Esophagus (tissue), 2 donors: ENCODE measurements around the gene PLEKHA6. TPM values are rescaled to one million over a fixed set of nuclear protein-coding genes. Genes with fewer than 3 reads are reported as not detected.

ENCODE experiments used
- H3K27ac ChIP-seq, 2 donors: one replicate each; pipeline ENCODE4 v1.5.1; 2013; ENCODE audit warnings: low read depth in 2 of 2, mild to moderate bottlenecking in 2 of 2, inconsistent platforms in 1 of 2, low read length in 1 of 2, moderate library complexity in 1 of 2
- H3K27me3 ChIP-seq, 2 donors: one replicate each; pipeline ENCODE4 v1.6.1; 2013; ENCODE audit warnings: low read length in 2 of 2, control low read depth in 1 of 2, mild to moderate bottlenecking in 1 of 2; ENCODE audit not compliant: insufficient read depth in 2 of 2, control insufficient read depth in 1 of 2
- H3K36me3 ChIP-seq, 2 donors: one replicate each; pipeline ENCODE4 v1.6.1; 2013; ENCODE audit warnings: low read length in 1 of 2; ENCODE audit not compliant: control insufficient read depth in 2 of 2, insufficient read depth in 2 of 2
- H3K4me1 ChIP-seq, 2 donors: one replicate each; pipeline ENCODE4 v1.6.1; 2013; ENCODE audit warnings: low read length in 1 of 2; ENCODE audit not compliant: control insufficient read depth in 2 of 2, insufficient read depth in 2 of 2
- H3K4me3 ChIP-seq, 2 donors: one replicate each; pipeline ENCODE4 v1.5.1; 2013; ENCODE audit warnings: low read length in 2 of 2, mild to moderate bottlenecking in 2 of 2, low read depth in 1 of 2, moderate library complexity in 1 of 2
- H3K9me3 ChIP-seq, 2 donors: one replicate each; pipeline ENCODE4 v1.6.1; 2013; ENCODE audit warnings: mild to moderate bottlenecking in 2 of 2, low read depth in 1 of 2, low read length in 1 of 2, moderate library complexity in 1 of 2; ENCODE audit not compliant: control insufficient read depth in 2 of 2, insufficient read depth in 1 of 2
- WGBS, 2 donors: extraction: QIAGEN DNeasy Blood & Tissue Kit; methylation state at CpG; one replicate each; pipeline ENCODE4 v1.1.7; 2013; 5-methylcytosine and 5-hydroxymethylcytosine counted together
- polyA plus RNA-seq, 2 donors: library from polyadenylated mRNA; stranded (reverse); fragments of 200-250 nt; gene quantifications; one replicate each; pipeline ENCODE4 v1.2.3, GENCODE V29; 2013
- donor health status: healthy with polysubstance abuse.
- donor health status: Bipolar disorder and iron deficiency.

Gene PLEKHA6
- polyA plus RNA-seq, 2 donors = 11.0 to 36.3 TPM

GRCh38 chr1:204349602-204350001 is 10.1 kb downstream of the PLEKHA6 start:
- H3K36me3 ChIP-seq = no peaks in the 10 kb centered on the region
- H3K4me1 ChIP-seq = peaks cover 0 to 3% of the 10 kb centered on the region in 2 donors
- no peak overlapping the region for H3K4me3 ChIP-seq
- no peak overlapping the region for H3K27ac ChIP-seq
- no peaks in the 10 kb centered on the region for H3K9me3 ChIP-seq
- WGBS, 2 donors = 70 to 83% methylated on average over 7 of the region's 7 CpGs
- no peaks in the 10 kb centered on the region for H3K27me3 ChIP-seq

GRCh38 chr1:204348722-204349121 is 11.0 kb downstream of the PLEKHA6 start:
- Histone ChIP-seq H3K27ac (no peak overlapping the region), H3K36me3 (no peaks in the 10 kb centered on the region), H3K27me3 (no peaks in the 10 kb centered on the region), H3K4me1 (peaks cover 0 to 3% of the 10 kb centered on the region in 2 donors), H3K4me3 (no peak overlapping the region), H3K9me3 (no peaks in the 10 kb centered on the region)
- 33 to 36% methylated on average over 6 of the region's 6 CpGs for WGBS, 2 donors

GRCh38 chr1:204348242-204348641 is 11.5 kb downstream of the PLEKHA6 start:
- H3K27ac ChIP-seq = no peak overlapping the region

GRCh38 chr1:204345941-204346645 is 13.6 kb downstream of the PLEKHA6 start:
- Histone ChIP-seq H3K4me1 (peaks cover 0 to under 1% of the 10 kb centered on the region in 2 donors), H3K27ac (no peak overlapping the region), H3K36me3 (no peaks in the 10 kb centered on the region), H3K4me3 (no peak overlapping the region), H3K9me3 (no peaks in the 10 kb centered on the region), H3K27me3 (no peaks in the 10 kb centered on the region)
- WGBS, 2 donors = 76 to 87% methylated on average over 6 of the region's 6 CpGs

More at GRCh38 chr1:204348242-204348641, 11.5 kb downstream of the PLEKHA6 start:
- Histone ChIP-seq H3K36me3 (no peaks in the 10 kb centered on the region), H3K9me3 (no peaks in the 10 kb centered on the region), H3K4me1 (peaks cover 0 to 3% of the 10 kb centered on the region in 2 donors), H3K27me3 (no peaks in the 10 kb centered on the region), H3K4me3 (no peak overlapping the region)
- WGBS, 2 donors = 54 to 83% methylated on average over 6 of the region's 6 CpGs

- Histone ChIP-seq H3K27ac (no peak overlapping the region), H3K36me3 (no peaks in the 10 kb centered on the region), H3K27me3 (no peaks in the 10 kb centered on the region), H3K4me3 (no peak overlapping the region), H3K9me3 (no peaks in the 10 kb centered on the region), H3K4me1 (no peaks in the 10 kb centered on the region)
- WGBS, 2 donors = 66 to 82% methylated on average over 5 of the region's 5 CpGs
Observed at GRCh38 chr1:204345438-204345841, 14.3 kb downstream of the PLEKHA6 start.

GRCh38 chr1:204344665-204345355 is 14.9 kb downstream of the PLEKHA6 start:
- no peaks in the 10 kb centered on the region for H3K9me3 ChIP-seq
- H3K4me3 ChIP-seq = no peak overlapping the region
- no peaks in the 10 kb centered on the region for H3K4me1 ChIP-seq
- no peaks in the 10 kb centered on the region for H3K36me3 ChIP-seq
- no peaks in the 10 kb centered on the region for H3K27me3 ChIP-seq
- WGBS, 2 donors = 88 to 95% methylated on average over 6 of the region's 6 CpGs
- no peak overlapping the region for H3K27ac ChIP-seq

- WGBS, 2 donors = 55 to 63% methylated on average over 4 of the region's 4 CpGs
- no peaks in the 10 kb centered on the region for H3K9me3 ChIP-seq
- no peak overlapping the region for H3K27ac ChIP-seq
- H3K4me3 ChIP-seq = no peak overlapping the region
- H3K4me1 ChIP-seq = no peaks in the 10 kb centered on the region
- no peaks in the 10 kb centered on the region for H3K27me3 ChIP-seq
- no peaks in the 10 kb centered on the region for H3K36me3 ChIP-seq
Observed at GRCh38 chr1:204343802-204344201, 15.9 kb downstream of the PLEKHA6 start.

GRCh38 chr1:204343247-204343646 is 16.5 kb downstream of the PLEKHA6 start:
- Histone ChIP-seq H3K9me3 (no peaks in the 10 kb centered on the region), H3K36me3 (no peaks in the 10 kb centered on the region), H3K4me3 (no peak overlapping the region), H3K27me3 (no peaks in the 10 kb centered on the region), H3K4me1 (no peaks in the 10 kb centered on the region), H3K27ac (no peak overlapping the region)
- WGBS, 2 donors = 87% methylated on average over 3 of the region's 3 CpGs

GRCh38 chr1:204342310-204342709 is 17.4 kb downstream of the PLEKHA6 start:
- Histone ChIP-seq H3K36me3 (no peaks in the 10 kb centered on the region), H3K4me1 (no peaks in the 10 kb centered on the region), H3K27ac (no peak overlapping the region), H3K9me3 (no peaks in the 10 kb centered on the region), H3K27me3 (no peaks in the 10 kb centered on the region), H3K4me3 (no peak overlapping the region)
- WGBS, 2 donors = 84 to 91% methylated on average over 2 of the region's 2 CpGs

GRCh38 chr1:204341380-204341779 is 18.3 kb downstream of the PLEKHA6 start:
- no peaks in the 10 kb centered on the region for H3K4me1 ChIP-seq
- no peaks in the 10 kb centered on the region for H3K36me3 ChIP-seq
- H3K4me3 ChIP-seq = no peak overlapping the region

More at GRCh38 chr1:204341380-204341779, 18.3 kb downstream of the PLEKHA6 start:
- H3K27ac ChIP-seq = no peak overlapping the region
- H3K9me3 ChIP-seq = no peaks in the 10 kb centered on the region
- H3K27me3 ChIP-seq = no peaks in the 10 kb centered on the region
